Stimulated activated naive CD8-positive, alpha-beta T cell treated with anti-CD3 and anti-CD28 coated beads, Interleukin-15, Interleukin-2, amounts not matched to agents 100 U/mL and 50 U/mL, for 24 hours (primary cell): Measurements from ENCODE around the gene IL7R.

Experiments
- ATAC-seq: fragments of 150-1000 bp; cut with Tn5 transposase; one replicate; pipeline ENCODE4 v1.10.0; 2021
- DNase-seq: peaks from one replicate; pipeline ENCODE4 v3.0.0; 2021

IL7R gene

DNA sequence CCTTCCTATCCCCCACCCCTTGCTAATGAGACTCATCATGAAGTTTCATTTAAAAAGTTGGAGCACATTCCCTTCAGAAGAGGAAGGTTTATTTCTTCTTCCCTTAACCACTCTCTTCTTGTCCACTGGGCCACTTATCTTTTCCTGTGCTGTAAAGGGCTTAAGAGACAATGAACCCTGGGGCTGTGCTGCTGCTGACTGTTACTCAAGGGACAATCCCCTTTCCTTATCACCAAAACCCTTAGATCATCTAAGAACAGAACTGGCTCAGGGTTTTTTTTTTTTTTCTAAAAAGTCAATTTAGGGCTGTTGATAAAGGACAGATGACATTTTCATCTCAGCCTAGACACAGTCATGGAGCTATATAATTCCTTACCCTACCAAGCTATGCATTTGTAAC, 52.1 kb downstream of the IL7R start:
- ATAC-seq (peak; percentile 70), DNase-seq (no peak)

DNA sequence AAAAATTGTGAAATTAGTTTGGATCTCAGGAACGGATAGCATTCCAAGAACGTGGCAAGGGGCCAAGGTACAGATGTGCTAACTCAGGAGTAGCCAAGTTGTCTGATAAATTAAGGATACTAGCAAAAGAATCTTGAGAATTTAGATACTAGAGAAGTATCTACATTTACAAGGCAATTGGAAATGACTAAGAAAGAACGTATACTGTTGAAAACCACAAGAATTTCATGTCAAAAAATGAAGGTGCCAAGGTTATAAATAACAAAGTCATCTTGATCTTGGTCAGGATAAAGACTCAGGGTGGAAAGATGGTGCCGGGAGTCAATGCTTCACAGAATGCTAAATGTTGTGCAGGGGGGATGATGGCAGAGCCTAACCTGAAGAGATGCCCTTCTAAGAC, 62.5 kb downstream of the IL7R start:
- peak; percentile 74 for ATAC-seq
- DNase-seq: no peak

DNA sequence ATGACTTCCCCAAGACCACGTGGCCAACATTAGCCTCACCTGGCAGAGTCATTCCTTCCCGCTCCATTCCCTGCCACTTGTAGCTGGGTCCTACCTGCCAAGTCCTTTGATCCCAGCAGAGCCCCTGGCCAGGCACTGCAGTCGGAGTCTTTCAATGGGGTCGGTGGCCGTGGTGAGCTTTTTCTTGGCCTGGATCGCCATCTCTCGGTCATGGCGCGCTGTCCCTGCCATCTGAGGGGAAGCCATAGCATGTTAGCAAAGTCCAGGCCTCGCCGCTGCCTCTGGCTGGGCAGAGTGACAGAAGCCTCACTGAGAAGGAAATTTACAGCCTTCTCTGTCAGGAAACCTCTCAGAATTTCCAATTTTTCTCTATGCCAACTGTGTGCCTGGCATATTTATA, 64.2 kb downstream of the IL7R start:
- ATAC-seq (no peak), DNase-seq (no peak)

DNA sequence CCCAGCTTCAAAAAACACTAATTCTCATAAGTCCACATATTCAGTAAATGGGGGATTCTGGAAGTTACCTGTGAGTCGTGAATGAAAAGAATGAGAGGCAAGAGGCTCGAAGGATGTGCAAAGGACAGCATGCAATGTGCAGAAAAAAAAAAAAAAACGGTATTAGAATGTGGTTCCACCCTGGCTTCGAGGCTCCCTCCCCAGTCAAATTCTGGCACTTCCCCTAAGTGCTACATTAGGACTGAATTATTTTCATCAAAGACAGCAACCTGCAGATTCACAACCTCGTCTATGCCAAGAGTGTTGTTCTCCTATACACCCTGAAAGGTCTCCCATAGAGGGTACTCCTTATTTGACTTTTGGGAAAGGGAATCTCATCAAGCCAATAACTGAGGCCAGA, 65.2 kb downstream of the IL7R start:
- no peak for ATAC-seq

DNA sequence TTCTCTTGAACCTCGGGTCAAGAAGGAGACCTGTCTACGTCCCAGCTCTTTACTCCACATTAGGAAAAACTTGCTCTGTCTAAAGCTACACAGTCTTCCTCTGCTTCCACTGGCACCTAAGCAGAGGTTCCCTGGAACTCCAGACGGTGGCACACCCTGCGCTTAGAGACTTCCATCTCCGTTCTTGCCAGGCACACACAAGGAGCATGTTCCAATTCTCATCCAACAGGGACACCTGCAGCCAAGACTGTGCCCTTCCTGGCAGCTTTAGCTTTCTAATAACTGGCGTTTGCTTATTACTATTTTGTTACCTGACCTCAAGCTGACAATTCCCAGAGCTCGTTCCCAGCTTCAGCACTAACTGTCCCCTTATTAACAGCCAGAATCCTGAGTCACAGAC, 65.8 kb downstream of the IL7R start:
- no peak for ATAC-seq
- no peak for DNase-seq

More for the DNA sequence above, 65.2 kb downstream of the IL7R start:
- DNase-seq: no peak

DNA sequence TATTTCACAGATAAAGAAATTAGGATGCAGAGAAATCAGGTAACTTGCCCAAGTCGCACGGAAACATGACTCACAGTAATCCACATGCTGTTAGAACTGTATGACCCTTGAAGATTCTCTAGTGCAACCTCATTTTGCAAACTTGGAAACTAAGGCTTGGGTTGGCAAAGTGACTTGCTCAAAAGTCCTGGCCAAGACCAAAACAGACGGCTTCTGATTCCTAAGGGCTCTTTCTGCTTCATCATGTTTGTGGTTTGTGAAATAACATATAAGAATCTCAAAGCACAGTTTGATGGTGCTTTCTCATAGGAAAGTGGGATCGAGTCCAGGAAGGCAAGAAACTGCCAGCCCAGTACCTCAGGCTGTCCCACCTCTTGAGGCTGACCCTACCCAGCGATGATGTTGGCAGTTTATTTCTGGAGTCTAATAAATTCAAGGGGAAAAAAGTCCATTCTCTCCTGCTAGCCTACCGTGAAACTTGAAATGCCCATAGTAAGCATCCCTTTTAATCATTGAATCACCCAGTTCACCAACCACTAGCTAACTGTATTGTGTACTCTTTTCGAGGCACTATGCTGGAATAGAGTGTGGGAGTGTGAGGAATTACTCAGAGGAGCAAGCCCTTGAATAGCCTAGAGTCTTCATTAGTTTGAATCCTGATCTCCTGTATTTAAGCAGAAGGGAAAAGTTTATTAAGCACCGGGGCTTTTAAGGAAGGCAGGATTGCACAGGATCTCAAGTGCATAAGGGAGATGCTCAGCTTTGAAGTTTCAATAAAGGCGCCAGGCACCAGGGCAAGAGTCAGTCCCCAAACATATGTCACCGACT, 67.6 kb downstream of the IL7R start:
- peak; percentile 12 for ATAC-seq
- DNase-seq: no peak

DNA sequence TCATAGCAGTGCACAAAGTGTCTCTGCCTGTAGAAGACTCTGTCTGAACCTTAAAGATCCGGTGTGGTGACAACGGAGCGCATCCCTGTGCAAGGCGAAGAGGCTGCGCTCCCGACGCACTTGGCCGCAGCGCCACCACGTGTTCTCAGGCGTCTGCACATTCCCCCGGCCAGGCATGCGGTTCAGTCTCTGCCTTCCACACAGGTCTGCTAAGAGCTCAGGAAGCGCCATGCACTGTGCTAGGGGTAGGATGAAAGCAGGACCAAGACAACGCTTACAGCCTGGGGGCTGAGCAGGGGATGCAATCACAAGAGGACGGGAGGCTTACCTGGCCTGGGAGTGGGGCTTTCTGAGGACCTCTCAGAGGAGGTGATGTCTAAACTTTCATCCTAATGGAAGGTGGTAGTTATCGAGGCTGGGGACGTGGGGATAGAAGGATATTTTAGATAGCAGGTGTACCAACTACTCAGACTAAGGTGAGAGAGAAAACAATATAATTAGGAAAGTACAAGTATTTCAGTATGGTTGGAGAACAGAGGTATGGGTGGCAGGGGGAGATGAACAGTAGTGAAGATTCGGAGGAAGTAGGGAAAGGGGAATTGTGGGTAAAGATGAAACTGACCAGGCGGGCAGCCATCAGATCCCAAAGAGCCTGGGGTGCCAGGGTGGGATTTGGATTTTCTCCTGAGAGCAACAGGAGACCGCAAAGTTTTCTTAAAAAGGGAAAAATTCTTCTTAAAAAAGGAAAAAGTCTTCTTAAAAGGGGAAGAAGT, 68.4 kb downstream of the IL7R start:
- ATAC-seq (peak; percentile 87), DNase-seq (peak; percentile 84)

DNA sequence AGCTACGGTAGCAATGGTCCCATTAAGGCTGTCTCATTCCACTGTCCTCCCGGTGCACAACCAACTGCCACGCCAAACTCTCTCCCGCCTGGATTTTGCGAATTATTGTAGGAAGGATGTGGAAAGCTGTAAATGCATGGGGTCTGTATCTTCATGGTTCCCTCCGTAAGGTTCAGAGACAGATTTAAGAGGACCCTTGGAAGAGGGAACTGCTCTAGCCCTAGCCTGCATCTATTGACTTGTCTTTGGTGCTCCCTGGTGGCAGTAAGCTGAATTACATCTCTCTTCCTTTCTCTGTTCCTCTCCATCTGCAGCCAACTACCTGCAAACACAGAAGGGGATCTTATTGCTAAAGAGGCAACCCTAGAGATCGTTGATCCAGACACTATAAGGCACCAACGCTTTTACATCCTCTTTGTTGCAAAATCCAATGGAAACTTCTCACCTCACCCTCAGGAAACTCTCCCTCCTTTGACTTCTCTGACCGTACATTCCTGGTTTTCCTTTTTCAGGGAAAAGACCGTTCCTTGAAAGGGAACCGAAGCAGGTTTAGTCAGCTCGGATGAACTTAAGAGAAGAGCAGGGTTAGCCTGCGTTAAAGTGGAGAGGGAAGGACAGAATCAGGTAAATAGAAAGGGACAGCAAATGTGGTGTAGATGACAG, 69.8 kb downstream of the IL7R start:
- DNase-seq (peak; percentile 72), ATAC-seq (peak; percentile 47)
